Parathyroid adenoma (tissue), 2 donors: ENCODE data around the gene ADAM11.
"Not testable (repeated sequence)": the region's sequence is repeated elsewhere in the genome, so short reads cannot be mapped to it uniquely, and the experiment has no call there.

Experiments
- H2AFZ ChIP-seq: fragments of 300-600 bp; sonication (generic); one replicate; pipeline ENCODE4 v1.7.0; 2017; ENCODE audit warnings: antibody characterized with exemption, mild to moderate bottlenecking
- H3K27ac ChIP-seq: fragments of 300-600 bp; sonication (generic); one replicate; pipeline ENCODE4 v1.7.0; 2017
- H3K27me3 ChIP-seq: fragments of 300-600 bp; sonication (generic); one replicate; pipeline ENCODE4 v1.7.0; 2017; ENCODE audit warnings: low read length; ENCODE audit not compliant: control insufficient read depth, insufficient read depth
- H3K36me3 ChIP-seq: fragments of 300-600 bp; sonication (generic); one replicate; pipeline ENCODE4 v1.7.0; 2017; ENCODE audit warnings: low read length; ENCODE audit not compliant: control insufficient read depth, insufficient read depth
- H3K4me1 ChIP-seq: fragments of 300-600 bp; sonication (generic); one replicate; pipeline ENCODE4 v1.7.0; 2017; ENCODE audit warnings: control low read depth
- H3K4me2 ChIP-seq: fragments of 300-600 bp; sonication (generic); one replicate; pipeline ENCODE4 v1.7.0; 2017; ENCODE audit warnings: low read length
- H3K4me3 ChIP-seq: fragments of 300-600 bp; sonication (generic); one replicate; pipeline ENCODE4 v1.7.0; 2017; ENCODE audit warnings: low read depth, low read length
- H3K79me2 ChIP-seq: fragments of 300-600 bp; sonication (generic); one replicate; pipeline ENCODE4 v1.7.0; 2017; ENCODE audit warnings: control low read depth
- H3K9ac ChIP-seq: fragments of 300-600 bp; sonication (generic); one replicate; pipeline ENCODE4 v1.7.0; 2017; ENCODE audit warnings: mild to moderate bottlenecking
- H3K9me3 ChIP-seq: fragments of 300-600 bp; sonication (generic); one replicate; pipeline ENCODE4 v1.7.0; 2017; ENCODE audit warnings: low read length; ENCODE audit not compliant: control insufficient read depth
- TF ChIP-seq, protein P1 (sequence below): fragments of 300-600 bp; sonication (generic); IDR thresholded peaks from one replicate; pipeline ENCODE4 v1.7.0; 2017; ENCODE audit warnings: antibody characterized with exemption, mild to moderate bottlenecking
- donor health status: primary hyperparathyroidism.

Gene ADAM11, protein sequence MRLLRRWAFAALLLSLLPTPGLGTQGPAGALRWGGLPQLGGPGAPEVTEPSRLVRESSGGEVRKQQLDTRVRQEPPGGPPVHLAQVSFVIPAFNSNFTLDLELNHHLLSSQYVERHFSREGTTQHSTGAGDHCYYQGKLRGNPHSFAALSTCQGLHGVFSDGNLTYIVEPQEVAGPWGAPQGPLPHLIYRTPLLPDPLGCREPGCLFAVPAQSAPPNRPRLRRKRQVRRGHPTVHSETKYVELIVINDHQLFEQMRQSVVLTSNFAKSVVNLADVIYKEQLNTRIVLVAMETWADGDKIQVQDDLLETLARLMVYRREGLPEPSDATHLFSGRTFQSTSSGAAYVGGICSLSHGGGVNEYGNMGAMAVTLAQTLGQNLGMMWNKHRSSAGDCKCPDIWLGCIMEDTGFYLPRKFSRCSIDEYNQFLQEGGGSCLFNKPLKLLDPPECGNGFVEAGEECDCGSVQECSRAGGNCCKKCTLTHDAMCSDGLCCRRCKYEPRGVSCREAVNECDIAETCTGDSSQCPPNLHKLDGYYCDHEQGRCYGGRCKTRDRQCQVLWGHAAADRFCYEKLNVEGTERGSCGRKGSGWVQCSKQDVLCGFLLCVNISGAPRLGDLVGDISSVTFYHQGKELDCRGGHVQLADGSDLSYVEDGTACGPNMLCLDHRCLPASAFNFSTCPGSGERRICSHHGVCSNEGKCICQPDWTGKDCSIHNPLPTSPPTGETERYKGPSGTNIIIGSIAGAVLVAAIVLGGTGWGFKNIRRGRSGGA

GRCh38 chr17:44758414-44759085 lies at the start of gene ADAM11:
TSS of gene ADAM11 (plus strand) at chr17:44758988. CDS start at chr17:44759200, 212 bp downstream.
- peak within 1 kb of the TSS; percentile 58 for H3K4me2 ChIP-seq
- no peak within 1 kb of the TSS for H3K9ac ChIP-seq
- peak within 1 kb of the TSS; percentile 87 for H2AFZ ChIP-seq
- H3K4me1 ChIP-seq, result no peaks in the 10 kb centered on the region
- no peak within 1 kb of the TSS for H3K4me3 ChIP-seq
- H3K27me3 ChIP-seq, result no peaks in the 10 kb centered on the region
- no peaks in the 10 kb centered on the region for H3K79me2 ChIP-seq
- no peak within 1 kb of the TSS for H3K27ac ChIP-seq
- TF ChIP-seq, protein P1, sequence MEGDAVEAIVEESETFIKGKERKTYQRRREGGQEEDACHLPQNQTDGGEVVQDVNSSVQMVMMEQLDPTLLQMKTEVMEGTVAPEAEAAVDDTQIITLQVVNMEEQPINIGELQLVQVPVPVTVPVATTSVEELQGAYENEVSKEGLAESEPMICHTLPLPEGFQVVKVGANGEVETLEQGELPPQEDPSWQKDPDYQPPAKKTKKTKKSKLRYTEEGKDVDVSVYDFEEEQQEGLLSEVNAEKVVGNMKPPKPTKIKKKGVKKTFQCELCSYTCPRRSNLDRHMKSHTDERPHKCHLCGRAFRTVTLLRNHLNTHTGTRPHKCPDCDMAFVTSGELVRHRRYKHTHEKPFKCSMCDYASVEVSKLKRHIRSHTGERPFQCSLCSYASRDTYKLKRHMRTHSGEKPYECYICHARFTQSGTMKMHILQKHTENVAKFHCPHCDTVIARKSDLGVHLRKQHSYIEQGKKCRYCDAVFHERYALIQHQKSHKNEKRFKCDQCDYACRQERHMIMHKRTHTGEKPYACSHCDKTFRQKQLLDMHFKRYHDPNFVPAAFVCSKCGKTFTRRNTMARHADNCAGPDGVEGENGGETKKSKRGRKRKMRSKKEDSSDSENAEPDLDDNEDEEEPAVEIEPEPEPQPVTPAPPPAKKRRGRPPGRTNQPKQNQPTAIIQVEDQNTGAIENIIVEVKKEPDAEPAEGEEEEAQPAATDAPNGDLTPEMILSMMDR, result no peak
- no peaks in the 10 kb centered on the region for H3K9me3 ChIP-seq
- H3K36me3 ChIP-seq, result no peaks in the 10 kb centered on the region

DNA sequence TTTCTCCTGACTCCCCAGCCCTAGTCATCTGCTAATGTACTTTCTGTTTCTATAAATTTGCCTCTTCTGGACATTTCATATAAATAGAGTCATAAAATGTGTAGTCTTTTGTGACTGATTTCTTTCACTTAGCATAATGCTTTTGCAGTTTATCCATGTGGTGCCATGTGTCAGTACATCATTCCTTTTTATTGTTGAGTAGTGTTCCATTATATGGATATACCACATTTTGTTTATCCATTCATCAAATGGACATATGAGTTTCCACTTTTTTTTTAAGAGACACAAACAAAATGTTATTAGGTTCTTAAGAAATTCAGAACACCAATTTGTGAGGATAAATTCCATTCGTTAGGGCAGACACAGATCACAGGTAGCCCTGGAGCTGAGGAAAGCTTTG lies 39.3 kb upstream of the ADAM11 start:
- Histone ChIP-seq H3K4me3 (no peak overlapping the region), H2AFZ (no peak overlapping the region), H3K9ac (no peak overlapping the region), H3K9me3 (no peaks in the 10 kb centered on the region), H3K4me1 (no peaks in the 10 kb centered on the region), H3K4me2 (no peak overlapping the region), H3K27ac (no peak overlapping the region), H3K36me3 (no peaks in the 10 kb centered on the region), H3K79me2 (no peaks in the 10 kb centered on the region), H3K27me3 (no peaks in the 10 kb centered on the region)
- TF ChIP-seq, protein P1, result no peak

DNA sequence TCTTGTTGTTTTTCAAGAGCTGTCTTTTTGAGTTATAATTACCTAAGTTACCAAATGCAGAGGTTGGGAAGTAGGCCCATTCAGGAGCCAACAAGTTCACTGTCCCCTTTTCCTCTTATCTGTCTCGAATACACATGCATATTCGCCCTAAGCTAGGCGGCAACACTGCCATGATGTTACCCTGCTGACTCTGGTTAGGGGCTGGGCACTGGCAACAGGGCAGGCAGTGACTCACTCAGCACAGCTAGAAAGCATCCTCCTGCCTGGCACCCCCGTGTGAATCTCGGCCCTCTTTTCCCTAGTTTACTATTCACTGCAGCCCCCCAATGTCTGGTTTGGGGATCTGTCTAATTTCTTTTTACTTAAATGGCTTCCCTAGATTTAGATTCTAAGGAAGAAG lies 36.5 kb upstream of the ADAM11 start:
- Histone ChIP-seq H3K9me3 (no peaks in the 10 kb centered on the region), H3K9ac (no peak overlapping the region), H3K4me1 (no peaks in the 10 kb centered on the region), H3K4me3 (no peak overlapping the region), H3K4me2 (no peak overlapping the region), H2AFZ (no peak overlapping the region), H3K79me2 (no peaks in the 10 kb centered on the region), H3K27ac (no peak overlapping the region), H3K36me3 (no peaks in the 10 kb centered on the region), H3K27me3 (no peaks in the 10 kb centered on the region)
- TF ChIP-seq, protein P1, result no peak

DNA sequence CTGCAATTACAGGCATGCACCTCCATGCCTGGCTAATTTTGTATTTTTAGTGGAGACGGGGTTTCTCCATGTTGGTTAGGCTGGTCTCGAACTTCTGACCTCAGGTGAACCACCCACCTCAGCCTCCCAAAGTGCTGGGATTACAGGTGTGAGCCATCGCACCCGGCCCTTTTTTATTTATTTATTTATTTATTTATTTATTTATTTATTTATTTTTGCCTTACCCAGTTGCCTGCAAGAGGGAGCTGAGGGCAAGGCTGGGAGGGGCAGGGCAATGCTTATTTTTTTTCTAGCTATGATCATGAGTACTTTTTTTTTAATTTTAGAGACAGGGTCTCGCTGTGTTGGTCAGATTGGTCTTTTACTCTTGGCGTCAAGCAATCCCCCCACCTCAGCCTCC lies 32.7 kb upstream of the ADAM11 start:
- H3K27ac ChIP-seq, H3K9me3 ChIP-seq, H3K4me3 ChIP-seq, H3K4me1 ChIP-seq, H3K4me2 ChIP-seq, H3K9ac ChIP-seq, H3K27me3 ChIP-seq, H3K79me2 ChIP-seq, H2AFZ ChIP-seq, H3K36me3 ChIP-seq: not testable (repeated sequence)

- no peaks in the 10 kb centered on the region for H3K9me3 ChIP-seq
- H3K4me3 ChIP-seq, result no peak overlapping the region
- no peaks in the 10 kb centered on the region for H3K27me3 ChIP-seq
- H3K79me2 ChIP-seq, result no peaks in the 10 kb centered on the region
- no peaks in the 10 kb centered on the region for H3K4me1 ChIP-seq
- TF ChIP-seq, protein P1, result no peak
- no peak overlapping the region for H3K4me2 ChIP-seq
- no peaks in the 10 kb centered on the region for H3K36me3 ChIP-seq
- no peak overlapping the region for H3K27ac ChIP-seq
- H2AFZ ChIP-seq, result no peak overlapping the region
- H3K9ac ChIP-seq, result no peak overlapping the region
Observed at GRCh38 chr17:44733753-44734152, 25.0 kb upstream of the ADAM11 start.
